Lung (tissue), 12 donors: ENCODE results near the gene EPM2AIP1. TPM values are rescaled to one million over a fixed set of nuclear protein-coding genes. Genes with fewer than 3 reads are reported as not detected.
"Not testable (repeated sequence)": the region's sequence is repeated elsewhere in the genome, so short reads cannot be mapped to it uniquely, and the experiment has no call there.

Source experiments
- ATAC-seq: fragments of 200-7000 bp; cut with Tn5 transposase; one replicate; pipeline ENCODE4 v1.9.1; 2020; ENCODE audit warnings: moderate number of reproducible peaks; ENCODE audit not compliant: insufficient read depth, low FRiP score
- DNase-seq, 3 donors: peaks; one replicate each; pipeline ENCODE4 v3.0.0-alpha.2; 2013 to 2017
- H3K27ac ChIP-seq, 2 donors: one replicate each; pipeline ENCODE4 v1.5.1; 2013; ENCODE audit warnings: mild to moderate bottlenecking in 2 of 2, moderate library complexity in 2 of 2, control low read depth in 1 of 2, inconsistent platforms in 1 of 2, low read depth in 1 of 2, low read length in 1 of 2
- H3K27me3 ChIP-seq, 3 donors: one replicate each; pipeline ENCODE4 v1.5.1; 2013; ENCODE audit warnings: low read length in 2 of 3; ENCODE audit not compliant: control insufficient read depth in 3 of 3, insufficient read depth in 3 of 3
- H3K36me3 ChIP-seq, 4 donors: one replicate each; pipeline ENCODE4 v1.5.1; 2013; ENCODE audit warnings: low read length in 4 of 4, mild to moderate bottlenecking in 1 of 4, moderate library complexity in 1 of 4; ENCODE audit not compliant: control insufficient read depth in 4 of 4, insufficient read depth in 4 of 4
- H3K4me1 ChIP-seq, 5 donors: one replicate each; pipeline ENCODE4 v1.5.1; 2013; ENCODE audit warnings: low read length in 5 of 5, mild to moderate bottlenecking in 2 of 5, moderate library complexity in 1 of 5; ENCODE audit not compliant: control insufficient read depth in 5 of 5, insufficient read depth in 5 of 5
- H3K4me3 ChIP-seq: one replicate; pipeline ENCODE4 v1.5.1; 2013; ENCODE audit warnings: mild to moderate bottlenecking, control low read depth, moderate library complexity
- H3K9ac ChIP-seq, 2 donors: one replicate each; pipeline ENCODE4 v1.5.1; 2013; ENCODE audit warnings: low read length in 2 of 2, control low read depth in 1 of 2; ENCODE audit not compliant: insufficient read depth in 1 of 2
- H3K9me3 ChIP-seq, 4 donors: one replicate each; pipeline ENCODE4 v1.5.1; 2013; ENCODE audit warnings: low read length in 3 of 4, mild to moderate bottlenecking in 1 of 4, moderate library complexity in 1 of 4; ENCODE audit not compliant: control insufficient read depth in 4 of 4, insufficient read depth in 3 of 4
- CTCF ChIP-seq: IDR thresholded peaks from 2 replicates; pipeline ENCODE4 v1.5.1; 2012; ENCODE audit warnings: mild to moderate bottlenecking; ENCODE audit errors: control extremely low read depth, extremely low read depth
- WGBS, 2 donors: extraction: QIAGEN DNeasy Blood & Tissue Kit; methylation state at CpG; one replicate each; pipeline ENCODE4 v1.1.7; 2013; 5-methylcytosine and 5-hydroxymethylcytosine counted together
- polyA plus RNA-seq, 2 donors: library from polyadenylated mRNA; stranded (reverse); fragments of 200-250 nt; gene quantifications; one replicate each; pipeline ENCODE4 v1.2.1, GENCODE V29; 2013
- total RNA-seq, 2 donors: library from RNA; depleted of rRNA in 1 of 2; stranded (reverse); fragments of >200 nt in 1 of 2; gene quantifications; one replicate each; pipeline ENCODE4 v1.2.1, GENCODE V29; 2014 to 2021
- donor health status: control.
- donor health status: control.
- donor health status: Bipolar disorder and iron deficiency.
- donor health status: healthy.
- donor health status: DM: yes; HTN: yes; CAD: no.

EPM2AIP1 gene
- total and polyA plus RNA-seq, 4 donors: 7.1 to 62.6 (median 13.9) TPM

GRCh38 chr3:36957063-36957462, 35.9 kb downstream of the EPM2AIP1 start:
- Histone ChIP-seq H3K27me3 (no peaks in the 10 kb centered on the region), H3K36me3 (no peaks in the 10 kb centered on the region), H3K27ac (no peak overlapping the region), H3K9me3 (no peaks in the 10 kb centered on the region), H3K4me1 (peaks cover 0 to 7% (median 3%) of the 10 kb centered on the region in 5 donors), H3K9ac (no peak overlapping the region), H3K4me3 (no peak overlapping the region)
- 90 to 96% methylated on average over 1 of the region's 1 CpG for WGBS, 2 donors
- ATAC-seq (no peak), DNase-seq (no peak)
- TF ChIP-seq CTCF: no peak

GRCh38 chr3:36956155-36956554, 36.8 kb downstream of the EPM2AIP1 start:
- no peak overlapping the region for H3K4me3 ChIP-seq
- H3K36me3 ChIP-seq: no peaks in the 10 kb centered on the region
- H3K9me3 ChIP-seq: no peaks in the 10 kb centered on the region
- no peaks in the 10 kb centered on the region for H3K27me3 ChIP-seq
- H3K4me1 ChIP-seq: peaks cover 0 to 7% (median 3%) of the 10 kb centered on the region in 5 donors
- no peak overlapping the region for H3K9ac ChIP-seq
- 88 to 89% methylated on average over 3 of the region's 3 CpGs for WGBS, 2 donors
- DNase-seq: no peak
- no peak for TF ChIP-seq CTCF
- ATAC-seq: no peak
- no peak overlapping the region for H3K27ac ChIP-seq

GRCh38 chr3:36954452-36955134, 38.3 kb downstream of the EPM2AIP1 start:
- H3K36me3 ChIP-seq: no peaks in the 10 kb centered on the region
- no peak overlapping the region for H3K9ac ChIP-seq
- H3K4me1 ChIP-seq: peaks cover 0 to 7% (median 3%) of the 10 kb centered on the region in 5 donors
- TF ChIP-seq CTCF: no peak
- H3K27ac ChIP-seq: no peak overlapping the region
- H3K4me3 ChIP-seq: no peak overlapping the region
- ATAC-seq (no peak), DNase-seq (no peak)
- H3K9me3 ChIP-seq: no peaks in the 10 kb centered on the region
- H3K27me3 ChIP-seq: no peaks in the 10 kb centered on the region

GRCh38 chr3:36947814-36948213, 45.1 kb downstream of the EPM2AIP1 start:
- ATAC-seq, H3K4me1 ChIP-seq, DNase-seq, H3K9ac ChIP-seq, H3K27me3 ChIP-seq, H3K36me3 ChIP-seq, H3K27ac ChIP-seq, H3K4me3 ChIP-seq: not testable (repeated sequence)
- 98% methylated on average over 5 of the region's 5 CpGs for WGBS, 2 donors
- peaks cover 0 to 10% (median 0%) of the 10 kb centered on the region in 4 donors for H3K9me3 ChIP-seq
